HG02870 (cell line): Measurements from ENCODE around the gene COPRS.
A peak's percentile ranks its signal among the peaks of the same experiment; 100 is the strongest.
"Not testable (repeated sequence)": the region's sequence is repeated elsewhere in the genome, so short reads cannot be mapped to it uniquely, and the experiment has no call there.

ENCODE experiments used
- ATAC-seq: cut with Tn5 transposase; IDR thresholded peaks from one replicate; pipeline ENCODE4 v1.9.1; 2021; ENCODE audit warnings: mild to moderate bottlenecking, moderate library complexity; ENCODE audit not compliant: unreplicated experiment

COPRS gene

DNA sequence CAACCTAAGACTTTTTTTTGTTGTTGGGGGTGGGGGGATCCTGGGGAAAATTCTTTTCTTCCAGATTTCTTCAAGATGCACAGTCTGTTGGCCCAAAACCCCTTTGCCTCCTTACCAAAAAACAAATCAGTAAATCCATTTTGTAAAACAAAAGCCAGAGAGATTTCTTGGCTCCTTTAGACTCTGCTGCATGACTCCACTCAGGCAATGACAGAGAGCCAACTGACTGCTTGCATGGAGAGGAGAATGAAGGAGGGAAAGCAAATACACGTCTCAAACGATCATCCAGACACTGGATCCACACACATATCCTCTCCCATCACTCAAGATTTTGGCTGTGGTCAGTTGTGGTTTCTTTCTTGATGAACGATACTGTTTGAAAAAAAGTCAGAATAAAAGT, 13.8 kb downstream of the COPRS start:
- no peak for ATAC-seq

DNA sequence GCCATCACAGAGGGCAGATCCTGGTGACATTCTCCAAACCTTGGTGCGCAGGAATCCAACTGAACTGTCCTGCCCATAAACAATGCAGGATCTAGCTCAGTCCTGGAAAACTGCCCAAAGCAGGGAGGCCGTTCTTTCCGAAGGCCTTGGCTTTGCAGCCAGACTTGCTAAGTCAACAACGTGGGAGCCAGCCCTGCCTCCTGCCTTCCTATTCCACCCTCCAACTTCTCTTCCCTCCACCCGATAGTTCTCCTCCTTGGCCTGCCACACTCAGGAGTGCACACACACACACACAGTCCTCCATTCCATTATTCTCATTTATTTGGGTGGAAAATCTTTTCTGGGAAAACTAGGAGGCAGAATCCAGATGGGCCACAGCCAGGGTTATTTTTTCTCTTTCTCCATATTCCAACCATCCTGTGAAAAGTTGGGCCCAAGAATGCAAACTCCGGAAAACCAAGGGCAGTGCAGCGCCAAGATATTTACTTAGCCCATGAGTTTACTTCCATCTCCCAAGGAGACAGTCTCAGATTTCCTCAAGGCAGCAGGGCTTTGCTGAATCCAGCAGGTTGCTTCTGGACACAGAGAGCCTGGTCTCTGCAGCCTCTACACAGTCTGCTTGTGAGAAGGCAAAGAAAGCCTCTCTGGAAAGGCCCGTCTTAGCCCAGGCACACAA, 15.8 kb downstream of the COPRS start:
- no peak for ATAC-seq

DNA sequence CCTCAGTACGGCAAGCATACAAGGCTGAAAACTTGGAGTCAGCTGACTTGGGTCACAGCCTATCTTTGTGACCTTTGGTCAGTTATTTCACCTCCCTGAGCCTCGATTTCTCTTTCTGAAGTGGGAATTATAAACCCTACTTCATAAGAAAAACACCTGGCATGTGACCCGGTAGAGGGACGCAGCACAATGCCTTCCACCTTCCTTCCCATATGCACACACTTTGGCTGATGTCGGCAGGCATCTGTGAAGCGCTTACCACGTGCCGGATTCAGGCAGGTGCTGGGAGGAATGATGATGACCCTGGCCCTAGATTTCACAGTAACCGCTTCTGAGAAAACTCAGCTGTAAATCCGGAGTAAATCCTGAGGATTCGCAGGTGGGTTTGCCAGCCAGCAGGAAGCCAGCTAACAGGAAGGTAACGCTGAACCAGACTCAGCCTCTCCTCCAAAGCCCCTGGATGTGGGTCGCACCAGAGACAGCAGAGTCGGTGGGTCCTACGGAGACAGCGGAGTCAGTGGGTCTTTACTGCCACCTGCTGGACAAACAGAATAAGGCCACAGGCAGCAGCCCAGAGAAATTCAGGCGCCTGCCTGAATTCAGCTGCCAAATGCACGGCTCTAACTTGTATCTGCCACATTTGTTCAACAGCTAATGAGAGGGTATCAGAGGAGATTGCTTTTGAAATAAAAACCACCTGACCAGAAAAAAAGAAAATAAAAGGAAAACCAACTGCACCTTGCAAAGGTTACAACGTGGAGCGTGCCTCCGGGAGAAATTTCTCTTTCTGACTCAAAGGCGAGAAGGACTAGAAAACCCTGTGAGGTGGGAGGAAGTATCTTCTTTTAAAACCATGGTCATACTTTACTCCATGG, 16.6 kb downstream of the COPRS start:
- no peak for ATAC-seq

DNA sequence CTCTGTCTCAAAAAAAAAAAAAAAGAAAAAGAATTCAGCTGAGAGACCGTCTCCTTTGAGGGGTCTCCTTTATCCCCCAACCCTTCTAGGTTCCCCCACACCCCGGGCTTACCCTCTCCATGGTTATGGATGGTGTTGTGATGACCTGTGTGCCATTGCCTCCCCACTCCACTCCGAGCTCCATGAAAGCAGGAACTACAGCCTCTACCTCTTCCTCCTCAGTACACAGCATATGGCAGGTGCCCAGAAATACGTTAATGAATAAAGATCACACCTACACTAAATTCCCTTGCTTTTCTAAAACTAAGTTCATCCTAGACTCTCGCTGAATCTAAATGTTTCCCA, 17.2 kb downstream of the COPRS start:
- ATAC-seq, result no peak

DNA sequence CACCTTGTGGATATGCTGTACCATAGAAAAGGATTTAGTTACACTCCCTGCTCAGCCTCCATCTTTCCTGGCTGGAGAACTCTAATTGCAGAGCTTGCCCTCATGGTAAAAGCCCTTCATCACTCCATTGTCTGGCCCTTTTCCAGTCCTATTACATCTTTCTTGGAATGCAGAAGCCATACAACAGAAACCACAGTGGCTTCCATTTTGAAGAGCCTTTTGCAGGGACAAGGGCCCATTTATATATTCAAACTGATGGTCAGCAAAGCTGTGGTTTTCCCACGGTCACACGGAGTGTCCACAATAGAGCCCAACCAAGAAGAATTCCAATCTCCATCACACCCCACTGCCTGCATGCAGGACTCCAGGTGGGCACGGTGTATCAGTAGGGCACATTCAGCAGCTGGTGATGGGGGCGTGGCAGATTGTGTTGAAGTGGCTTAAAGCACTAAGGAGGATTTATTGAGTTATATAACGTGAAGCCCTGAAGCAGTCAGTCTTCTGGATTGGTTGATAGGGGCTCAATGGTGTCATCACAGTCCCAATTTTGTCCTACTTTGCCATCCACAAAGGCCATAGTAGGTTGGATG, 20.3 kb downstream of the COPRS start:
- ATAC-seq, result no peak

DNA sequence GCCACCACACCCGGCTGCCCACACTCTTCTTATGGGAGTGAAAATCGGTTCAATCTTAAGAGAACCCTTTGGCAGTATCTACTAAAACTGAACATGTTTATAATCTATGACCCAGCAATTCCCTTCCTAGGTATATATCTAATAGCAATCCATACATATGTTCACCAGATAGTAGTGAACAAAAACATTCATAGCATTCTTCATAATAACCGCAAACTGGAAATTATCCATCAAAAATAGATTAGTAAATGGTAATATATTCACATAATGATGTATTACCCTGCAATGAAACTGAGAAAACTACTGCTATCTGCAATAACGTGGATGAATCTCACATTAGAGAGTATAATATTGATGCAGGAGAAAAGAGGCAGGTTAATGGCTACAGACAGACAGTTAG, 23.1 kb downstream of the COPRS start:
- no peak for ATAC-seq

DNA sequence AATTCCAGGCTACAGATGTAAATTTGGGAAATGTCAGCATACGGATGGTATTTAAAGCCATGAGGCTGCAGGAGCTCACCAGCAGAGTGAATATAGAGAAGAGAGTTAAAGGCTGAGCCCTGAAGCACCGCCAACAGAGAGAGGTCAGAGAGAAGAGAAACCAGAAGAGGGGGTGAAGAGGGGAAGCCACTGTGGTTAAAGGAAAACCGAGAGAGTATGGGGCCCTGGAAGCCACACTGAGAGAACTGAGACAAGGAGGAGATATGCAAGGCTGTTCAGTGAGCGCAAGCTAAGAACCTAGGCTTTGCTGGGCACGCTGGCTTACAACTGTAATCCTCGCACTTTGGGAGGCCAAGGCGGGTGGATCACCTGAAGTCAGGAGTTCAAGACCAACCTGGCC, 24.6 kb downstream of the COPRS start:
- peak; percentile 77 for ATAC-seq

DNA sequence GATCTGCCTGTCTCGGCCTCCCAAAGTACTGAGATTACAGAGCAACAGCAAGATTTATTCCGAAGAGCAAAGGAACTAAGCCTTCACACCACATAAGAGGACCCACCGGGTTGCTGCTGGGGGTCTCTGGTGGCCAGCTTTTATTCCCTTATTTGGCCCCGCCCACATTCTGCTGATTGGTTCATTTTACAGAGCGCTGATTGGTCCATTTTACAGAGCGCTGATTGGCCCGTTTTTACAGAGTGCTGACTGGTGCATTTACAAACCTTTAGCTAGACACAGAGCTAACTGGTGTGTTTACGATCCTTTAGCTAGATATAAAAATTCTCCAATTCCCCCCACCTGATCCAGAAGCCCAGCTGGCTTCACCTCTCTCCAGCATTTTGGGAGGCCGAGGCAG, 26.3 kb downstream of the COPRS start:
- ATAC-seq, result no peak

DNA sequence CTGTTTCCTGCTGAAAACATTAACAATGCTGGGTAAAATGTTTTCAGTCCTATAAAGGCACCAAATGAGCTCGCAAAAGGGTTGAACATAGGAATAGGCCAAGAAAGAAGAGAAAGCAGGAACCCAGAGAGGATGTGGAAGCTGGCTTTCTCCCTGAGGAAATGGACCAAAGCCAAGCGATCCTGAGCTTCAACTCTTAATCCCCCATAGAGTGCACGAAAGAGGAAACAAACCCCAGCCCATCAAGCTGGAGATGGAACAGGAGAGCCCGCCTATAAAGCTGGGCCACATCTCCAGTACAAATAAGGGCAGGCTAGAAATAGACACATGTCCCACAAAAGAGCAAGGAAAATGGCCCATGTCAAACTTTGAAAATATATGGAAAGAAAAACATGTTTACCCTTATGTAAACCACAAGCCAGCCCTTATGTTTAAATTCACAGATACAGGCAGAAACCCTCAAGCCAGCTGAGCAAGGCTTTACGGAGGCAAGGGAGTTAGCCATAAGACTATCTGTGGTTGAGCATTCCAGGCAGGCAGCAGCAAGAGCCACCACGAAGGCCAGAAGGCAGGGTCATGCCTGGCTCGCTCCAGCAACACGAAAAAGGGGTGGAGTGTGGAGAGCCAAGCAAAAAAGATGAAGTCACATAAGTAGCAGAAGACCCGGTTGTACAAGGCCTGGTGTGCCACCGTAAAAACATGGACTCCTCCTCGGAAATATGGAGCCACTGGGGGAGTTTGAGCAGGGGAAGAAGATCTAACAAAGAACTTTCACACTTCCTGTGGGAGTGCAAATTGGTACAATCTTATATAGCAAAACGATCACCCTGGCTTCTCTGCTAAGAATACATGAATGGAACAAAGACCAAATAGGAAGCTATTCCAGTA, 27.8 kb downstream of the COPRS start:
- ATAC-seq, result no peak

DNA sequence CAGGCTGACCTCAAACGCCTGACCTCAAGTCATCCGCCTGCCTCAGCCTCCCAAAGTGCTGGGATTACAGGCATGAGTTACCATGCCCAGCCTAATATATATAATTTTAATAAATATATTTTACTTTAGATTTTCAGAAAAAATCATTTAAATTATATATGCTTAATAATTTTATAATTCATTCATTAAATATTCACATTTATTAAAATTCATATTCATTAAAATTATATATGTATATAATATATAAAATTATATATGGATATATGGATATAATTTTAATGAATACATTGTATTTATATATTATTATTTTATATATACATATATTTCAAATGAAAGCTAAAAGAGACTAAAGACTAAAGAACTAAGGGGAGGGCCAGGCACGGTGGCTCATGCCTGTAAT, 29.4 kb downstream of the COPRS start:
- ATAC-seq, result no peak

DNA sequence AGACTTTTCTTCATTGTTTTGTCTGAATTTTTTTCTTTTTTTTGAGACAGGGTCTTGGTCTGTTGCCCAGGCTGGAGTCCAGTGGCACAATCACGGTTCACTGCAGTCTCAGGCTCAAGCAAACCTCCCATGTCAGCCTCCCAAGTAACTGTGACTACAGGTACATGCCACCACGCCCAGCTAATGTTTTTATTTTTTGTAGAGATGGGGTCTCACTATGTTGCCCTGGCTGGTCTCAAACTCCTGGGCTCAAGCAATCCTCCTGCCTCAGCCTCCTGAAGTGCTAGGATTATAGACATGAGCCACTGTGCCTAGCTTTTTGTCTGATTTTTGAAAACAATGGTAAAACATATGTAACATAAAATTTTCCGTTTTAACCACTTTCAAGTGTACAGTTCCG, 30.1 kb downstream of the COPRS start:
- not testable (repeated sequence) for ATAC-seq

DNA sequence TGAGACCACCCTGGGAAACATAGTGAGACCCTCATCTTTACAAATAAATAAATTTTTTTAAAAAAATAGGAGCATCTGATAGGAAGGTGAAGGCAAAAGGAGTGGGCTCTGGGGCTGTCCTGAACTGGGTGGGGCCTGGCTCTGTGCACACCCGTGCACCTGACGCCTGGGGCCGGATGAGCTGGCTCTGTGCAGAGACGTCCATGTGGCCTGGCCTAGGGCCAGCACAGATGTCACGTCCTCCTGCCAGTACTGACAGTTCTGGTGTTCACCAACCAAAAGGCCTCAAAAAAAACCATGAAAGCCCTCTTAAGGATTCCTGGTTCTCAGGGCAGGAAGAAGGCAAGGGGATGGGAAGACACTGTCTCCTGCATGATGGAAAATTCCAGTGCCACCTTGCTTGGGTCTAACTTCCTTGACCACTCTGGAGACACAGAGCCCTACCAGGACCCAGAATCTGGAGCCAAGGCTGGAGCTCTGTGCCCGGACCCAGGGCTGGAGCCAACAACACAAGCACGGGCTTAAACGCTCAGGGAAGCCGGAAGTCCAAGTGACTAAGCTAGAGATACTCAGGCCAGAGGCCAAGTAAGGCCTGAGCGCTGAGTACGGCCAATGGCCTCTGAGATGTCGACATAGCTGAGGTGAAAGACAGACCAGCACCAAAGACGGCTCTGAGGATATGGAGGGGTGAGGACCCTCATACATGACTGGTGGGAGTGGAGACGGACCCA, 32.9 kb downstream of the COPRS start:
- no peak for ATAC-seq

DNA sequence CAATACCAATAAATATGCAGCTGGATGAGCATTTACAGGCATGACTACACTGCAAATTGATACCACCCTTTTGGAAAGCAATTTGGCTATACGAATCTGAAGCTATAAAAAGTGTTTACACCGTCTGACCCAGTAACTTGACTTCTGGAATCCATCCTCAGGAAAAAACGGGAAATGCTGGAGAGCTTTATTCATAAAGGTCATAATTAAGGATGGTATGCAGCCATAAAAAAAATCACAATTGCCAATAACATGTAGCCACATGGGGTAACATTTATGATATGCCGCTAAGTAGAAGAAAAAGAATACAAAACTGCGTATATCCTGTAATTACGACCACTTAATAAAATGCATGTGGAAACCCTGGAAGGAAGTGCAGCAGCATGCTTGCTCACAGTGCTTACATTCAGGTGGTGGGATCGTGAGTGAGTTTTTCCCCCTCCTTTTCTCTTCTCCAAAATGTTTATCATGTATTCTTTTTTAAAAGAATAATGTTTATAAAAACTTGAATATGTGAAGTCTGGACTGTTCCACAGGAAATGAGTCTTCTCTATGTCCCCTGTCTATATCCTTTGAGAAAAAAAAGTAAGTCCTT, 34.2 kb downstream of the COPRS start:
- no peak for ATAC-seq

DNA sequence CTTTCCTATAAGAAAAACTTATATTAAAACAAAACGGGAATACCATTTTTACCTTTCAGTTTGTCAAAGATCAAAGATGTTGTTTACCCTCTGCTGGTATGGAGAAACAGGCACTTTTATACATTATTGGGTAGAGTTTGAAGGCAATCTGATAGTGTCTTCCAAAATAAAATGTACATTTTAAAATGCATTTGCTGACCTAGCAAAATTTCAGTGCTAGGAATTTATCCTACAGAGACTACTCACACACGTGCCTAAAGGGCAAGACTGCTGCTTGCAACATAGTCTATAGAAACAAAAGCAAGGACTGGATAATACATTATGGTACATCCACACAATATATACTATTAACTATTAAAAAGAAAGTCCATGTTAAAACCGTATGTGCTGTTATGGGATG, 36.0 kb downstream of the COPRS start:
- no peak for ATAC-seq

DNA sequence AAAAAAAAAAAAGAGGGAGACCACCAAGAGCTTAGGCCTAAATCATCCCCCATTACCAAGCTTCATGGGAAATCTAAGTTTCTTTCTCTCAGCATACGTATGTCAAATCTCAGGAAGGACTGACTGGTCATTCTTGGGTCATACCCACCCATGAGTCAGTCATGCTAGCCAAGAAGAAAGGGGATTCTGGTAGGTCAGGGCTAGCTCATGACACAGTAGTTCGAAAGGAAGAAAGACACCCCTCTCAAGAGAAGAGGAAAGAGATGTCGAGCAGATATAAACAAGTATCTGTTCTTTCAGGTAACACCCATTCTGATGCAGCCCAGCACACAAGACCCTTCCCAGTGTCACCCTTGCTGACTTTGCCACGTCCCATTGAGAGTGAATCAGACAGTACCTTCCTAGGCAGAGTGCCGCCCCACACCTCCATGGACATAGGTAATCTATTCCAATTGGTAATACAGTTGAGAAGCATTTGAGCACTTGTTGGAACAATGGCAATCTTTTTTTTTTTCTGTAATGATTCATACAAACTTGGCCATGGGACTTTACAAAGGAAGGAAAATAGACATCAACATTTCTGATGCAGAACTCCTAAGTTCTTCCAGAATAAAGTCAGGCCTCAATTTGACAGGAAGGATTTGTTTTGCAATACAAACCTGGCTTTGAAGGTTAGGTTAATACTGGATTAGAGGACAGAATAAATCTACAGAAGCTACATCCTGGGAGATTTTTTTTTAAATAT, 38.2 kb downstream of the COPRS start:
- ATAC-seq, result no peak

DNA sequence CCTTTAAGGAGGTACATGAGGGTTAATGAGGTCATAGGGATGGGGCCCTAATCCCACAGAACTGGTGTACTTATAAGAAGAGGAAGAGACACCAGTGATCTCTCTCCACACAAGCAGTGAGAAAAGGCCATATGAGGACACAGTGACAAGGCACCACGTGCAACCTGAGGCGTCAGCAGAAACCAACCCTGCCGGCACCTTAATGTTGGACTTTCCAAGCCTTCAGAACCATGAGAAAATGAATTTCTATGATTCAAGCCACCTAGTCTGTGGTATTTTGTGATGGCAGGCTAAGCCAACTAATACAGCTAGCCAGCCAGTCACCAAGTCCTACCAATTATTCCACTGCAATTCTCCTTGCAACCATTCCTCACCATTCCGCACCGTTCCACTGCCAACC, 39.5 kb downstream of the COPRS start:
- no peak for ATAC-seq

DNA sequence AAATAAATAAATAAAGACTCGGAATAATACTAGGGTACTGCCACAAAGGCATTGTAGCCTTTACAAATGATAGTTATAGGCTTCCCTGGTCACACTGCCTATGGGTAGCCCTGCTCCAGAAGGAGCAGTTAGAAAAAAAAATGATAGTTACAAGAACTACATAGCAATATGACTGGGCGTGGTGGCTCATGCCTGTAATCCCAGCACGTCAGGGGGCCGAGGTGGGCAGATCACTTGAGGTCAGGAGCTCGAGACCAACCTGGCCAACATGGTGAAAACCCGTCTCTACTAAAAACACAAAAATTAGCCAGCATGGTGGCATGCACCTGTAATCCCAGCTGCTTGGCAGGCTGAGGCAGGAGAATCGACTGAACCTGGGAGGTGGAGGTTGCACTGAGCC, 40.2 kb downstream of the COPRS start:
- ATAC-seq, result not testable (repeated sequence)

DNA sequence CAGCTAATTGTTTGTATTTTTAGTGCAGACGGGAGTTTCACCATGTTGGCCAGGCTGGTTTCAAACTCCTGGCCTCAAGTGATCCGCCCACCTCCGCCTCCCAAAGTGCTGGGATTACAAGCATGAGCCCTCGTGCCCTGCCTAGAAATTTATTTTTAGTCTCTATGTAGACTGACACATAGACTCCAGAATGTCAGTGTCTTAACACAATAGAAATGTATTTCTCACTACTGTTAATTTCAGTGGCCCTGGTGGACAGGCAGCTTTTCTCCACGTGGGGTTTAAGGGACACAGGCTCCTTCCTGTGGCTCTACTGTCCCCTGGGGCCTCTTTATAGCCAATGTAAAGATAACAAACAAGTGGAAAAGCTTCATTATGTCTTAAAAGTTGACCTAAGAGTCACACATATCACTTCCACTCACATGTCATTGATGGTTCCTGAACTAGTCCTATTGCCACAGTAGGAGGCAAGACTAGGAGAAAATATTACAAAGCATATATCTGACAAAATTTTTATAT, 43.8 kb downstream of the COPRS start:
- no peak for ATAC-seq

DNA sequence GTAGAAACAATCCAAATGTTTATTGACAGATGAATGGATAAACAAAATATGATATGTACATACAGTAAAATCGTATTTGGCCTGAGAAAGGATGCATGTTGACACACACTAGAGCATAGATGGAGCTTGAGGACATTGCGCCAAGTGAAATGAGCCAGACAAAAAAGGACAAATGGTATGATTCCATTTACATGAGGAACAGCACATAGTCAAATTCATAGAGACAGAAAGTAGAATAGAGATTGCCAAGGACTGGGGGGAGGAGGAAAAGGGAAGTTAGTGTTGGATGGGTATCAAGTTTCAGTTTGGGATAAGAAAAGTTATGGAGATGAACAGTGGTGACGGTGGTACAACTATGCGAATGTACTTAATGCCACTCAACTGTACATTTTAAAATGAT, 47.9 kb downstream of the COPRS start:
- no peak for ATAC-seq
